LNCaP clone FGC (cell line): ENCODE results near the gene SGSM2.

Source experiments
- DNase-seq: peaks from one replicate; pipeline ENCODE4 v3.0.0-alpha.2; 2011; ENCODE audit warnings: low read depth
- H3K4me3 ChIP-seq: 2 replicates; pipeline ENCODE4 v1.5.1; 2011; ENCODE audit warnings: mild to moderate bottlenecking, low read depth, low read length, control low read depth
- CTCF ChIP-seq: IDR thresholded peaks from 2 replicates; pipeline ENCODE4 v1.5.1; 2012; ENCODE audit warnings: mild to moderate bottlenecking; ENCODE audit not compliant: control insufficient read depth, insufficient read depth; ENCODE audit errors: extremely low read depth

The SGSM2 gene

GRCh38 chr17:2362016-2362415, 24.7 kb downstream of the SGSM2 start:
- no peak for TF ChIP-seq CTCF
- H3K4me3 ChIP-seq: no peak overlapping the region
- no peak for DNase-seq

- no peak overlapping the region for H3K4me3 ChIP-seq
- no peak for TF ChIP-seq CTCF
- no peak for DNase-seq
Observed at GRCh38 chr17:2362416-2362815, 25.1 kb downstream of the SGSM2 start.

GRCh38 chr17:2362881-2363280, 25.6 kb downstream of the SGSM2 start:
- TF ChIP-seq CTCF: no peak
- H3K4me3 ChIP-seq: no peak overlapping the region
- DNase-seq: no peak

- TF ChIP-seq CTCF: no peak
- no peak overlapping the region for H3K4me3 ChIP-seq
Observed at GRCh38 chr17:2363318-2363717, 26.0 kb downstream of the SGSM2 start.

GRCh38 chr17:2363851-2364762, 26.8 kb downstream of the SGSM2 start:
- no peak for TF ChIP-seq CTCF
- DNase-seq: no peak
- no peak overlapping the region for H3K4me3 ChIP-seq

More at GRCh38 chr17:2363318-2363717, 26.0 kb downstream of the SGSM2 start:
- no peak for DNase-seq

GRCh38 chr17:2364763-2365116, 27.4 kb downstream of the SGSM2 start:
- TF ChIP-seq CTCF: no peak
- H3K4me3 ChIP-seq: no peak overlapping the region
- no peak for DNase-seq

GRCh38 chr17:2365132-2365531, 27.8 kb downstream of the SGSM2 start:
- no peak overlapping the region for H3K4me3 ChIP-seq
- TF ChIP-seq CTCF: no peak
- DNase-seq: no peak
